GM10248 (cell line): ENCODE measurements around the gene C16orf82.
"Not testable (repeated sequence)": the region's sequence is repeated elsewhere in the genome, so short reads cannot be mapped to it uniquely, and the experiment has no call there.

Experiments
- CTCF ChIA-PET: fragments of 300-600 bp; sonication (Branson Sonifier 250); formaldehyde crosslinking; extraction: SDS; loops from one replicate; lab custom pipeline; 2021; ENCODE audit warnings: antibody characterized with exemption; lab: Yijun Ruan, JAX
- POLR2A ChIA-PET: fragments of 350-650 bp; sonication (Branson Sonifier 250); formaldehyde crosslinking; extraction: SDS; loops from one replicate; lab custom pipeline; 2020; ENCODE audit warnings: antibody characterized with exemption; lab: Yijun Ruan, JAX
- DNase-seq: peaks from one replicate; pipeline ENCODE4 v3.0.0; 2012; ENCODE audit errors: extremely low spot score
- TF ChIP-seq, protein P1 (sequence below): IDR thresholded peaks from 2 replicates; pipeline ENCODE4 v1.5.1; 2012; ENCODE audit warnings: mild to moderate bottlenecking, low read depth; ENCODE audit errors: extremely low read depth, missing control alignments, control extremely low read depth

Gene C16orf82

DNA sequence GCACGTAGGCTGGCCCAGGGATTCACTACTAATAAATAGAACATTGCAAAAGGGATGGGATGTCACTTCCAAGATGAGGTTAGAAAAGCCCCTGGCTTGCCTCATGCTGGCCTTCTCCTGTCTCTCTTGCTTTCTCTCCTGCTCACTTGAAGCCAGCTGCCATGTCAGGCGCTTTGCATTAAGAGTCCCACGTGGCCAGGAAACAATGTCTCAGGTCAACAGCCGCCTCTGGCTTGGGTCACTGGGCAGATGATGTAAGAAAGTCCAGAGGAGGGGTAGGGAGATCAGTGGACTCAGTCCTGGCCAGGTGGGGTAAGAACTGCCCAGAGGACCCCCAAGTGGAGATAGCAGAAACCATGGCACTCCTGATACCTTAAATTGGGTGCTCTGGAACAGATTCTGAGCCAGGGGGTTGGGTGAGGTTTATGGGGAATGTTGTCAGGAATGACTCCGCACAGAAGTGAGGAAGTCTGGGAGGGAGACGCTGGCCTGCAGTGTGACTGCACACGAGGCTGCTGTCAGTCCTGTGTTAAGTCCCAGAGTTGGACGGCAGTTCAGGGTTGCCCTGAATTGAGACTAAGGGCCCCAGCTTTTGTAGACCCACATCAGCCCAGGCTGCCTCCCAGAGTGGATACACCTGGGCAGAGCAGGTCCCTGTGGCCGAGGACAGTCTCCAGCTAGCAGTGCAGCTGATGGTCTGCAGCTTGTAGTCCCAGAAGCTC lies 17.7 kb downstream of the C16orf82 start:
- DNase-seq, result no peak
- POLR2A ChIA-PET, result no interaction called here
- CTCF ChIA-PET, result interaction anchor here (1.1 to 1.2 kb wide), 2 partner anchors 10 to 25 kb away, joined by 3 read pairs; no protein-coding TSS in a partner anchor
- TF ChIP-seq, protein P1, sequence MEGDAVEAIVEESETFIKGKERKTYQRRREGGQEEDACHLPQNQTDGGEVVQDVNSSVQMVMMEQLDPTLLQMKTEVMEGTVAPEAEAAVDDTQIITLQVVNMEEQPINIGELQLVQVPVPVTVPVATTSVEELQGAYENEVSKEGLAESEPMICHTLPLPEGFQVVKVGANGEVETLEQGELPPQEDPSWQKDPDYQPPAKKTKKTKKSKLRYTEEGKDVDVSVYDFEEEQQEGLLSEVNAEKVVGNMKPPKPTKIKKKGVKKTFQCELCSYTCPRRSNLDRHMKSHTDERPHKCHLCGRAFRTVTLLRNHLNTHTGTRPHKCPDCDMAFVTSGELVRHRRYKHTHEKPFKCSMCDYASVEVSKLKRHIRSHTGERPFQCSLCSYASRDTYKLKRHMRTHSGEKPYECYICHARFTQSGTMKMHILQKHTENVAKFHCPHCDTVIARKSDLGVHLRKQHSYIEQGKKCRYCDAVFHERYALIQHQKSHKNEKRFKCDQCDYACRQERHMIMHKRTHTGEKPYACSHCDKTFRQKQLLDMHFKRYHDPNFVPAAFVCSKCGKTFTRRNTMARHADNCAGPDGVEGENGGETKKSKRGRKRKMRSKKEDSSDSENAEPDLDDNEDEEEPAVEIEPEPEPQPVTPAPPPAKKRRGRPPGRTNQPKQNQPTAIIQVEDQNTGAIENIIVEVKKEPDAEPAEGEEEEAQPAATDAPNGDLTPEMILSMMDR, result no peak

GRCh38 chr16:27085182-27085581 lies 18.5 kb downstream of the C16orf82 start:
- CTCF ChIA-PET, result interaction anchor here (1.1 kb wide), 1 partner anchor 11 kb away, joined by 3 read pairs; no protein-coding TSS in a partner anchor
- TF ChIP-seq, protein P1, result no peak
- no peak for DNase-seq
- POLR2A ChIA-PET, result no interaction called here

DNA sequence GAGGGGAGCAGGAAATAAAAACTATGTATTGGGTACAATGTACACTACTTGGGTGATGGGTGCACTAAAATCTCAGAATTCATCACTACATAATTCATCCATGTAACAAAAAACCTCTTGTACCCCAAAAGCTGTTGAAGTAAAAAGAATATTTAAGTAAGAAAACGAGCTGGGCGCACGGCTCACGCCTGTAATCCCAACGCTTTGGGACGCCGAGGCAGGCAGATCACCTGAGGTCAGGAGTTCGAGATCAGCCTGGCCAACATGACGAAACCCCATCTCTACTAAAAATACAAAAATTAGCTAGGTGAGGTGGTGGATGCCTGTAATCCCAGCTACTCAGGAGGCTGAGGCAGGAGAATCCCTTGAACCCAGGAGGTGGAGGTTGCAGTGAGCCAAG lies 19.3 kb downstream of the C16orf82 start:
- POLR2A ChIA-PET, CTCF ChIA-PET: not testable (repeated sequence)

GRCh38 chr16:27088216-27088615 lies 21.5 kb downstream of the C16orf82 start:
- POLR2A ChIA-PET, result no interaction called here
- TF ChIP-seq, protein P1, result no peak
- no peak for DNase-seq
- CTCF ChIA-PET, result interaction anchor here (0.5 kb wide), 1 partner anchor 9 kb away, joined by 3 read pairs; no protein-coding TSS in a partner anchor

More for the DNA sequence above, 19.3 kb downstream of the C16orf82 start:
- DNase-seq, result not testable (repeated sequence)

GRCh38 chr16:27096375-27096774 lies 29.6 kb downstream of the C16orf82 start:
- POLR2A ChIA-PET, result no interaction called here
- TF ChIP-seq, protein P1, result no peak
- CTCF ChIA-PET, result interaction anchor here (3.4 kb wide), 1 partner anchor 13 kb away, joined by 12 read pairs; no protein-coding TSS in a partner anchor
- no peak for DNase-seq

DNA sequence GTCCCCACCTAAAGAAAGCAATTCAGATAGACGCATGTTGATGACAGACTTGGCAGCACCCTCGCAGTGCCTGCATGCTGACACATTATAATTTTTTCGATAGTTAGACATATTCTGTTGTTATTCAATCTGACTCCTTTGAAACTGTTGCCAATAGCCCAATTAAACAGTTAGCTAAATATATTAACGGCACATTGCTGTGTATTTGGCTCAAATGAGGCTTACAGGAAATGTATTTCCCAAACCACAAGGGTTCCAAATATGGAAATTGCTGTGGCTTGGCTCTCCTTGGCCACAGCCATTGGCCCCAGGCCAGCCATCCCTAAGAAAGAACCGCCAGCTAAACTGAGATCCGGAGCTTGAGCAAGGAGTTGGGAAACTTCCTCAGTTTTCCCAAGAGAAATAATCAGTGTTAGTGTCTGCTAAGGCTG lies 31.1 kb downstream of the C16orf82 start:
- POLR2A ChIA-PET, result no interaction called here
- no peak for DNase-seq
- CTCF ChIA-PET, result interaction anchor here (0.9 to 3.4 kb wide), 2 partner anchors 10 to 12 kb away, joined by 3 to 12 read pairs; no protein-coding TSS in a partner anchor
- TF ChIP-seq, protein P1, result no peak
